ENCODE data around the gene HK1. TPM values are rescaled to one million over a fixed set of nuclear protein-coding genes. Genes with fewer than 3 reads are reported as not detected.
"Not testable (repeated sequence)": the region's sequence is repeated elsewhere in the genome, so short reads cannot be mapped to it uniquely, and the experiment has no call there.

The HK1 gene
- total RNA-seq, 1 experiment from 2014 or later: 98.8 TPM

- Histone ChIP-seq H3K4me1 (ENCODE audit: insufficient read depth, low read length) (no peaks in the 10 kb centered on the region; the same call in 1 of the 2 replicates), H3K9ac (ENCODE audit: extremely low read depth, insufficient read length, low read length) (no peak overlapping the region), H2BK5ac (ENCODE audit: insufficient read length, low read length) (no peak overlapping the region), H3K79me1 (ENCODE audit: insufficient read depth, low read depth, low read length, poor library complexity, severe bottlenecking) (no peaks in the 10 kb centered on the region), H2AFZ (ENCODE audit: low read length) (no peak overlapping the region), H4K5ac (ENCODE audit: insufficient read length, low read depth, low read length) (no peak overlapping the region), H3K4me2 (ENCODE audit: insufficient read depth, insufficient read length, low read length) (no peak overlapping the region), H3K9me3 (ENCODE audit: control insufficient read depth, low read depth, low read length) (no peaks in the 10 kb centered on the region), H4K20me1 (ENCODE audit: control insufficient read depth, insufficient read depth, insufficient read length) (no peaks in the 10 kb centered on the region), H3K79me2 (ENCODE audit: insufficient read depth, low read length) (no peaks in the 10 kb centered on the region), H2BK120ac (ENCODE audit: low read depth, low read length, poor library complexity, severe bottlenecking) (no peak overlapping the region), H3K56ac (ENCODE audit: insufficient read length, low read depth, low read length) (no peak overlapping the region), H4K91ac (ENCODE audit: insufficient read length, low read depth, low read length) (no peak overlapping the region), H3K27me3 (ENCODE audit: insufficient read depth, low read length) (no peaks in the 10 kb centered on the region), H3K18ac (ENCODE audit: insufficient read length, low read depth, low read length) (no peak overlapping the region), H3T11ph (ENCODE audit: low read length) (no peak overlapping the region), H2BK12ac (ENCODE audit: insufficient read length, low read depth, low read length) (no peak overlapping the region), H3K23me2 (ENCODE audit: insufficient read length, low read depth, low read length, poor library complexity, severe bottlenecking) (no peaks in the 10 kb centered on the region), H3K4ac (ENCODE audit: low read depth, low read length) (no peak overlapping the region), H3K27ac (ENCODE audit: insufficient read length, low read depth, low read length) (no peak overlapping the region), H4K8ac (replicated peaks; ENCODE audit: insufficient read length, low read depth, low read length) (no peak overlapping the region), H2BK15ac (ENCODE audit: low read depth, low read length) (no peak overlapping the region), H3K23ac (ENCODE audit: insufficient read length, low read depth, low read length) (no peak overlapping the region), H2BK20ac (ENCODE audit: low read depth, low read length, poor library complexity, severe bottlenecking) (no peak overlapping the region), H3K14ac (ENCODE audit: insufficient read depth, low read length) (no peak overlapping the region), H2AK5ac (ENCODE audit: insufficient read length, low read length) (no peak overlapping the region)
- DNase-seq: no peak
- Mint-ChIP-seq H3K27me3 (ENCODE audit: low read depth) (0 out of 2 replicates have a peak, but pooled peaks cover 2% of the 10 kb centered on the region), H3K27ac (no peak overlapping the region), H3K36me3 (ENCODE audit: insufficient read depth in 1 of 3, low read depth in 3 of 3) (peaks cover 3 to 7% (median 6%) of the 10 kb centered on the region in 3 experiments; a peak in 4 of 7 replicates), H3K4me1 (peaks cover 12 to 16% of the 10 kb centered on the region in 2 experiments), H3K9me3 (peaks cover 5 to 7% of the 10 kb centered on the region in 2 experiments), H3K4me3 (no peak overlapping the region)
- TF ChIP-seq CTCF (conservative IDR thresholded peaks at IDR 0.05): no peak
- no CpG with 5 or more reads among the region's 4 CpGs for WGBS (ENCODE audit: extremely low coverage, insufficient read length, low lambda C conversion rate)
These were observed 29.1 kb downstream of the HK1 start for GRCh38 chr10:69307434-69307833.

- peaks cover 18 to 22% of the 10 kb centered on the region in 2 experiments for H3K4me1 Mint-ChIP-seq
- H3K36me3 Mint-ChIP-seq (ENCODE audit: insufficient read depth in 1 of 3, low read depth in 3 of 3); H3K23me2 ChIP-seq (ENCODE audit: insufficient read length, low read depth, low read length, poor library complexity, severe bottlenecking); H3K79me1 ChIP-seq (ENCODE audit: insufficient read depth, low read depth, low read length, poor library complexity, severe bottlenecking); H3K18ac ChIP-seq (ENCODE audit: insufficient read length, low read depth, low read length); H3K27me3 Mint-ChIP-seq (ENCODE audit: low read depth); H3K23ac ChIP-seq (ENCODE audit: insufficient read length, low read depth, low read length); H3K4me3 Mint-ChIP-seq; H4K91ac ChIP-seq (ENCODE audit: insufficient read length, low read depth, low read length); H3K9me3 Mint-ChIP-seq; H3K27ac Mint-ChIP-seq; DNase-seq; H3K9ac ChIP-seq (ENCODE audit: extremely low read depth, insufficient read length, low read length); H2BK20ac ChIP-seq (ENCODE audit: low read depth, low read length, poor library complexity, severe bottlenecking); H2BK15ac ChIP-seq (ENCODE audit: low read depth, low read length); H4K5ac ChIP-seq (ENCODE audit: insufficient read length, low read depth, low read length); H3K4ac ChIP-seq (ENCODE audit: low read depth, low read length); H3K27me3 ChIP-seq (ENCODE audit: insufficient read depth, low read length); H2AK5ac ChIP-seq (ENCODE audit: insufficient read length, low read length); H3K4me2 ChIP-seq (ENCODE audit: insufficient read depth, insufficient read length, low read length); H3T11ph ChIP-seq (ENCODE audit: low read length); H3K27ac ChIP-seq (ENCODE audit: insufficient read length, low read depth, low read length); H2AFZ ChIP-seq (ENCODE audit: low read length); H3K14ac ChIP-seq (ENCODE audit: insufficient read depth, low read length); H3K79me2 ChIP-seq (ENCODE audit: insufficient read depth, low read length); H3K9me3 ChIP-seq (ENCODE audit: control insufficient read depth, low read depth, low read length); H4K20me1 ChIP-seq (ENCODE audit: control insufficient read depth, insufficient read depth, insufficient read length); H2BK12ac ChIP-seq (ENCODE audit: insufficient read length, low read depth, low read length); H2BK5ac ChIP-seq (ENCODE audit: insufficient read length, low read length); H2BK120ac ChIP-seq (ENCODE audit: low read depth, low read length, poor library complexity, severe bottlenecking); H3K56ac ChIP-seq (ENCODE audit: insufficient read length, low read depth, low read length); H3K4me1 ChIP-seq (ENCODE audit: insufficient read depth, low read length); H4K8ac ChIP-seq (replicated peaks; ENCODE audit: insufficient read length, low read depth, low read length): not testable (repeated sequence)
- no CpG with 5 or more reads among the region's 10 CpGs for WGBS (ENCODE audit: extremely low coverage, insufficient read length, low lambda C conversion rate)
These were observed 30.0 kb downstream of the HK1 start for GRCh38 chr10:69308304-69308703.

All from H9 (cell line).